Measurements from ENCODE around the gene IL1B.

DNA sequence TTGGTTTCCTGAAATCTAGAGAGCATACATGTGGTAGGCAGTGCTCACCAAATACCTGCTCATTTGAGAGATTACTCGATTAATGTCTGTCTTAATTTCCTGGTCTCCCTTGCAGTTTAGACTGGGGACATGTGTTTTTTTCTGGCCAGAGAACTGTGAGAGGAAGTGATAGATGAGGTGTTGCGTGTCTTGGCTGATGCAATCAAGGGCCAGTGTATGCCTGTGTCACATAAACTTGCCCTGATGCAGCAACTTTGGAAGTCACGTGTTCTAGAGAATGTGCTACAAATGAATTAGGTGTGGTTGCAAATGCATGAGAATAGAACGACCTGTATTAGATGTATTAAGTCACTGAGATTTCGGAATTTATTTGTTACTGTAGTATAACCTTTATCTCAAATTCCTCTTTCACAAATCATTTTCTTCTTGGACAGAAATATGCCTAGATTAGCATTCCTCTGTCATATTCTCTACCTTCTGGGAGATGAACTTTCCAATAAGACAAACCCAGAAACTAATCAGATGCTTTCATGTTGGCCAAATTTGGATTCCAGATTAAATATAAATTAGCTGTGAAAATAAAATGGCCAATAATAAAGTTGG lies 42.3 kb downstream of the IL1B start:
- TF ChIP-seq CTCF (IDR thresholded peaks at IDR 0.05) (no peak), EZH2 (IDR thresholded peaks at IDR 0.05; ENCODE audit: borderline replicate concordance, insufficient read depth, low read depth, low read length, poor library complexity, severe bottlenecking) (no peak)
